ENCODE data around the gene PPFIBP2. TPM values are rescaled to one million over a fixed set of nuclear protein-coding genes. Genes with fewer than 3 reads are reported as not detected.

PPFIBP2 gene
- total RNA-seq, 1 experiment from 2014 or later, result 5.7 TPM

DNA sequence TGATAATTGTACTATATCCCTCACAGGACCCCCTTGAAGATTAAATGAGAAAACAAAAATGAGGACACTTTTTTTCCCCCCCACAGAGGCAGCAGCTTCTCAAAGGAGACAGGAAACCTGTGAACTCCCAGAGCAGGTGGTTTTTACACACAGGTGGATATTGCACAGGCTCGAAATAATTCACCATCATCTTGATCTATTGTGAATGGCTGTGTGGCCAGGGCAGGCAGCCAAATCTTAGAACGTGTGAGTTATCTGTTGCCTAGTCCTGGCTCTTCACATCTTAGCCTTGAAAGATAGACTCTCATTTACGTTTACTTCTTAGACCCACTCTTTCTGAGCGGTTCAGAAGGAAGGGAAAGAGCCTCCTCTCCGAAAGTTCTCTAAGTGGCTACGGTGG, 23.5 kb downstream of the PPFIBP2 start:
- intact Hi-C loops (cut with micrococcal nuclease), result no loop called here
- no peak overlapping the region for H3K4me2 ChIP-seq (ENCODE audit: low read length)
- ChIA-PET RAD21 (ENCODE audit: low non-redundant PET in 1 of 2, low total read pairs in 2 of 2, uncharacterized antibody in 2 of 2, unreplicated experiment in 2 of 2) (no interaction called here), CTCF (no interaction called here), POLR2A (no interaction called here)
- no peak overlapping the region for H2AFZ ChIP-seq (ENCODE audit: low read depth, low read length, poor library complexity, severe bottlenecking)
- H3K79me2 ChIP-seq (ENCODE audit: insufficient read depth, low read length), result no peaks in the 10 kb centered on the region
- H4K20me1 ChIP-seq (ENCODE audit: insufficient read depth), result no peaks in the 10 kb centered on the region
- ATAC-seq (no peak), DNase-seq (ENCODE audit: low read depth, low spot score) (no peak)
- no peak overlapping the region for H3K9ac ChIP-seq (ENCODE audit: low read length)
- H3K4me1 ChIP-seq (ENCODE audit: control insufficient read depth in 1 of 2, insufficient read depth in 2 of 2, low read length in 2 of 2), result no peaks in the 10 kb centered on the region
- H3K27me3 ChIP-seq (ENCODE audit: insufficient read depth, low read length), result peaks cover 7% of the 10 kb centered on the region; the same call in 1 of the 2 replicates
- no peaks in the 10 kb centered on the region for H3K36me3 ChIP-seq (ENCODE audit: control insufficient read depth in 1 of 2, insufficient read depth in 2 of 2, low read length in 2 of 2)
- no peaks in the 10 kb centered on the region for H3K9me3 ChIP-seq (ENCODE audit: control insufficient read depth in 1 of 2, insufficient read depth in 1 of 2, low read depth in 1 of 2, low read length in 2 of 2)
- TF ChIP-seq CTCF (IDR thresholded peaks at IDR 0.05 in 2 of 3, conservative IDR thresholded peaks at IDR 0.05 in 1 of 3; ENCODE audit: borderline replicate concordance in 1 of 3, insufficient read depth in 1 of 3, low read depth in 2 of 3, low read length in 2 of 3) (no peak), CBX3 (IDR thresholded peaks at IDR 0.05; ENCODE audit: low read depth) (no peak), EZH2phosphoT487 (IDR thresholded peaks at IDR 0.05; ENCODE audit: borderline replicate concordance) (no peak), SIN3A (IDR thresholded peaks at IDR 0.05; ENCODE audit: low read depth) (no peak)
- H3K27ac ChIP-seq (ENCODE audit: low read depth, low read length), result no peak overlapping the region
- no peak overlapping the region for H3K4me3 ChIP-seq (replicated peaks in 1 of 2; ENCODE audit: low read depth in 1 of 2, low read length in 2 of 2)
- no TSS peak for BruUV-seq (replicated peaks)
- H3K9me2 ChIP-seq (ENCODE audit: insufficient read depth), result no peaks in the 10 kb centered on the region

- peaks cover 7% of the 10 kb centered on the region; the same call in 1 of the 2 replicates for H3K27me3 ChIP-seq (ENCODE audit: insufficient read depth, low read length)
- RAD21 ChIA-PET (ENCODE audit: low non-redundant PET in 1 of 2, low total read pairs in 2 of 2, uncharacterized antibody in 2 of 2, unreplicated experiment in 2 of 2), result no interaction called here
- no peaks in the 10 kb centered on the region for H3K79me2 ChIP-seq (ENCODE audit: insufficient read depth, low read length)
- H3K36me3 ChIP-seq (ENCODE audit: control insufficient read depth in 1 of 2, insufficient read depth in 2 of 2, low read length in 2 of 2), result no peaks in the 10 kb centered on the region
- POLR2A ChIA-PET, result no interaction called here
- H3K9me3 ChIP-seq (ENCODE audit: control insufficient read depth in 1 of 2, insufficient read depth in 1 of 2, low read depth in 1 of 2, low read length in 2 of 2), result no peaks in the 10 kb centered on the region
- no peak overlapping the region for H3K4me2 ChIP-seq (ENCODE audit: low read length)
- H3K4me1 ChIP-seq (ENCODE audit: control insufficient read depth in 1 of 2, insufficient read depth in 2 of 2, low read length in 2 of 2), result no peaks in the 10 kb centered on the region
- no peak for ATAC-seq
- H3K4me3 ChIP-seq (replicated peaks in 1 of 2; ENCODE audit: low read depth in 1 of 2, low read length in 2 of 2), result no peak overlapping the region
- H2AFZ ChIP-seq (ENCODE audit: low read depth, low read length, poor library complexity, severe bottlenecking), result no peak overlapping the region
- DNase-seq (ENCODE audit: low read depth, low spot score), result no peak
- H4K20me1 ChIP-seq (ENCODE audit: insufficient read depth), result no peaks in the 10 kb centered on the region
- no peak overlapping the region for H3K9ac ChIP-seq (ENCODE audit: low read length)
- intact Hi-C loops (cut with micrococcal nuclease), result no loop called here
- H3K27ac ChIP-seq (ENCODE audit: low read depth, low read length), result no peak overlapping the region
- no TSS peak for BruUV-seq (replicated peaks)
- no peaks in the 10 kb centered on the region for H3K9me2 ChIP-seq (ENCODE audit: insufficient read depth)
- CTCF ChIA-PET, result no interaction called here
- TF ChIP-seq SIN3A (IDR thresholded peaks at IDR 0.05; ENCODE audit: low read depth) (no peak), EGR1 (IDR thresholded peaks at IDR 0.05; ENCODE audit: low read depth) (no peak), SRF (IDR thresholded peaks at IDR 0.05; ENCODE audit: low read depth) (no peak), CEBPB (IDR thresholded peaks at IDR 0.05; ENCODE audit: low read depth) (no peak), REST (IDR thresholded peaks at IDR 0.05; ENCODE audit: low read depth) (no peak), MAX (IDR thresholded peaks at IDR 0.05) (no peak), POLR2AphosphoS5 (IDR thresholded peaks at IDR 0.05; ENCODE audit: low read depth, low read length) (no peak), EZH2phosphoT487 (IDR thresholded peaks at IDR 0.05; ENCODE audit: borderline replicate concordance) (no peak), ZNF274 (IDR thresholded peaks at IDR 0.05; ENCODE audit: low read depth, low read length) (no peak)
- TF ChIP-seq, protein P1, sequence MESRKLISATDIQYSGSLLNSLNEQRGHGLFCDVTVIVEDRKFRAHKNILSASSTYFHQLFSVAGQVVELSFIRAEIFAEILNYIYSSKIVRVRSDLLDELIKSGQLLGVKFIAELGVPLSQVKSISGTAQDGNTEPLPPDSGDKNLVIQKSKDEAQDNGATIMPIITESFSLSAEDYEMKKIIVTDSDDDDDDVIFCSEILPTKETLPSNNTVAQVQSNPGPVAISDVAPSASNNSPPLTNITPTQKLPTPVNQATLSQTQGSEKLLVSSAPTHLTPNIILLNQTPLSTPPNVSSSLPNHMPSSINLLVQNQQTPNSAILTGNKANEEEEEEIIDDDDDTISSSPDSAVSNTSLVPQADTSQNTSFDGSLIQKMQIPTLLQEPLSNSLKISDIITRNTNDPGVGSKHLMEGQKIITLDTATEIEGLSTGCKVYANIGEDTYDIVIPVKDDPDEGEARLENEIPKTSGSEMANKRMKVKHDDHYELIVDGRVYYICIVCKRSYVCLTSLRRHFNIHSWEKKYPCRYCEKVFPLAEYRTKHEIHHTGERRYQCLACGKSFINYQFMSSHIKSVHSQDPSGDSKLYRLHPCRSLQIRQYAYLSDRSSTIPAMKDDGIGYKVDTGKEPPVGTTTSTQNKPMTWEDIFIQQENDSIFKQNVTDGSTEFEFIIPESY (IDR thresholded peaks at IDR 0.05; ENCODE audit: extremely low read depth, insufficient replicate concordance, low read length), result no peak
- TF ChIP-seq, protein P2, sequence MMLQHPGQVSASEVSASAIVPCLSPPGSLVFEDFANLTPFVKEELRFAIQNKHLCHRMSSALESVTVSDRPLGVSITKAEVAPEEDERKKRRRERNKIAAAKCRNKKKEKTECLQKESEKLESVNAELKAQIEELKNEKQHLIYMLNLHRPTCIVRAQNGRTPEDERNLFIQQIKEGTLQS (IDR thresholded peaks at IDR 0.05), result no peak
These were observed 24.2 kb downstream of the PPFIBP2 start for GRCh38 chr11:7538031-7538430.

Data from HCT116 (cell line).